Nephron progenitor cell (in vitro differentiated cells): Measurements from ENCODE around the gene IMP4.

ENCODE experiments used
- DNase-seq: peaks from one replicate; pipeline ENCODE4 v3.0.0; 2021
- H3K27ac Mint-ChIP-seq: 2 replicates; pipeline ENCODE4 v1.8.0; 2021; ENCODE audit warnings: mild to moderate bottlenecking, moderate library complexity, mixed read lengths
- H3K27me3 Mint-ChIP-seq: 2 replicates; pipeline ENCODE4 v1.8.0; 2021; ENCODE audit warnings: mild to moderate bottlenecking, low read depth, mixed read lengths; ENCODE audit not compliant: poor library complexity
- H3K36me3 Mint-ChIP-seq: 2 replicates; pipeline ENCODE4 v1.8.0; 2021; ENCODE audit warnings: low read depth, mixed read lengths
- H3K4me1 Mint-ChIP-seq: 2 replicates; pipeline ENCODE4 v1.8.0; 2021; ENCODE audit warnings: mixed read lengths
- H3K4me3 Mint-ChIP-seq: 2 replicates; pipeline ENCODE4 v1.8.0; 2021; ENCODE audit warnings: mild to moderate bottlenecking, moderate library complexity, mixed read lengths
- H3K9me3 Mint-ChIP-seq: 2 replicates; pipeline ENCODE4 v1.8.0; 2021; ENCODE audit warnings: mild to moderate bottlenecking, moderate library complexity, mixed read lengths
- CTCF ChIP-seq: fragments of 200-600 bp; sonication (generic); IDR thresholded peaks from 2 replicates; pipeline ENCODE4 v1.5.0; 2021; ENCODE audit warnings: antibody characterized with exemption

IMP4 gene

GRCh38 chr2:130334026-130334425, 8.7 kb upstream of the IMP4 start:
- H3K9me3 Mint-ChIP-seq, result peaks cover 14% of the 10 kb centered on the region
- H3K4me1 Mint-ChIP-seq, result peaks cover 15% of the 10 kb centered on the region
- peaks cover 15% of the 10 kb centered on the region for H3K36me3 Mint-ChIP-seq
- peaks cover 52% of the 10 kb centered on the region for H3K27me3 Mint-ChIP-seq
- no peak overlapping the region for H3K4me3 Mint-ChIP-seq
- TF ChIP-seq CTCF, result no peak
- H3K27ac Mint-ChIP-seq, result no peak overlapping the region
- DNase-seq, result no peak

GRCh38 chr2:130335226-130335625, 7.5 kb upstream of the IMP4 start:
- H3K4me3 Mint-ChIP-seq, result no peak overlapping the region
- no peak for TF ChIP-seq CTCF
- no peak for DNase-seq
- no peak overlapping the region for H3K27ac Mint-ChIP-seq
- peaks cover 25% of the 10 kb centered on the region for H3K36me3 Mint-ChIP-seq
- peaks cover 48% of the 10 kb centered on the region for H3K27me3 Mint-ChIP-seq
- H3K4me1 Mint-ChIP-seq, result peaks cover 15% of the 10 kb centered on the region
- H3K9me3 Mint-ChIP-seq, result peaks cover 14% of the 10 kb centered on the region

GRCh38 chr2:130336150-130336876, 6.4 kb upstream of the IMP4 start:
- Mint-ChIP-seq H3K27me3 (peaks cover 37% of the 10 kb centered on the region), H3K27ac (no peak overlapping the region), H3K4me3 (peak overlapping the region; percentile 89), H3K36me3 (peaks cover 26% of the 10 kb centered on the region), H3K4me1 (peaks cover 19% of the 10 kb centered on the region), H3K9me3 (peaks cover 14% of the 10 kb centered on the region)
- no peak for TF ChIP-seq CTCF
- DNase-seq, result no peak

- peak overlapping the region; percentile 88 for H3K27ac Mint-ChIP-seq
- peaks cover 27% of the 10 kb centered on the region for H3K4me1 Mint-ChIP-seq
- H3K27me3 Mint-ChIP-seq, result peaks cover 30% of the 10 kb centered on the region
- DNase-seq, result peak; percentile 93
- H3K4me3 Mint-ChIP-seq, result peak overlapping the region; percentile 89
- H3K9me3 Mint-ChIP-seq, result peaks cover 14% of the 10 kb centered on the region
- H3K36me3 Mint-ChIP-seq, result peaks cover 26% of the 10 kb centered on the region
- no peak for TF ChIP-seq CTCF
These were observed 5.6 kb upstream of the IMP4 start for GRCh38 chr2:130336877-130337734.

GRCh38 chr2:130337735-130338325, 4.9 kb upstream of the IMP4 start:
- Mint-ChIP-seq H3K4me1 (peaks cover 30% of the 10 kb centered on the region), H3K4me3 (peak overlapping the region; percentile 89), H3K9me3 (peaks cover 14% of the 10 kb centered on the region), H3K27ac (peak overlapping the region; percentile 88), H3K27me3 (peaks cover 23% of the 10 kb centered on the region), H3K36me3 (peaks cover 26% of the 10 kb centered on the region)
- no peak for TF ChIP-seq CTCF
- no peak for DNase-seq
